ENCODE measurements around the gene EPHB6.

Gene EPHB6

DNA sequence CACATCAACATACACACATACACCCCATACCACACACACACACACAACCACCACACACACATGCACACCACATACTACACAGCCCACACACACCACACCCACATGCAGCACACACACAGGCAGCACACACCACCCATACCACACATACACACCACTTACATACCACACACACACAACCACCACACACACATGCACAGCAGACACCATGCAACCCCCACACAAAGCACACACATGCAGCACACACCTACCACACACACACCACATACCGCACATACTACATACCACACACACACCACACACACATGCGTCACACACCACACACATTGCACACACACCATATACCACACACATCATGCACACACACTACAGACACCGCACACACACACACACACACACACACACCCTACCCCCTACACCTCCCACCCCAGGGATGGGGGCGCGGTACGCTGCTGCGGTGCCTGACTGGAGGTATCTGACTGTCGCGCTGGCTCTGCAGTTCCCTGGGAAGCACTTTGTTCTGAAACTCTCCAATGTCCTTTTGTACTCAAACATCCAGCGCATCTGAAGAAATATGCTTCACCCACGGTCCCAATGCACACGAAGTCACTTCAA is 36.1 kb downstream of the EPHB6 start:
- Histone ChIP-seq H3K4me3 (ENCODE audit: low read length in 2 of 2) (no peak overlapping the region), H3K36me3 (ENCODE audit: control insufficient read depth in 2 of 2, insufficient read depth in 2 of 2, low read length in 2 of 2) (no peaks in the 10 kb centered on the region), H3K27ac (ENCODE audit: low read length) (no peak overlapping the region), H3K9me3 (ENCODE audit: control insufficient read depth in 2 of 2, low read length in 2 of 2) (no peaks in the 10 kb centered on the region), H3K9ac (ENCODE audit: low read length in 2 of 2) (no peak overlapping the region), H3K27me3 (ENCODE audit: control insufficient read depth in 1 of 2, insufficient read depth in 2 of 2, low read length in 2 of 2) (peaks cover 0 to 5% of the 10 kb centered on the region in 2 donors), H3K4me1 (ENCODE audit: control insufficient read depth, insufficient read depth, low read length) (no peaks in the 10 kb centered on the region)

DNA sequence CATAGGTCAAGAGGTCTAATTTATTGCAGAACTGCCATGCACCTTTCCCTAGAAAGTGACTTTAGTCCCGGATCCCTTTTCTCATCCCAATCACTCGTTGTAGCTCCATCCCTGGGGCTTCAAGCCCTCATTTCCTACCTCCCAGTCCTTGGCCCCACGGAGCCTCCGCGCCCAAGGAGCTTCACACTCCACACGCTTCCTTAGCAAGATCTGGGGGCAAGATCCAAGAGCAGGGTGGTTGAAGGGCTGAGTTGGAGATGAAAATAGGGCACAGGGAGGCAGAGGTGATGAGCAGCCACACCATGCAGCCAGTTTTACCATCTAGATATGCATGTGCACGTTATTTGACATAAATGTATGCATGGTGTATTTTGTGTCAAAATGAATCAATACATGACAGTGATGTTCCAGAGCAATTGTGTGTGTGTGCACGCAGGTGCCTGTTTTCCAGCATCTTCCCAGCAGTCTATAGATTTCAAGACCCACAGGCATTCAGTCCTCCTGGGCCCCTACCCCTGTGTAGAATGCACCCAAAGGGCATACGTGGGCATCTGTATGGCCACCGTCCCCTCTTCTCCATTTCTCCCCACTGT is 36.7 kb downstream of the EPHB6 start:
- Histone ChIP-seq H3K9me3 (ENCODE audit: control insufficient read depth in 2 of 2, low read length in 2 of 2) (no peaks in the 10 kb centered on the region), H3K4me3 (ENCODE audit: low read length in 2 of 2) (no peak overlapping the region), H3K9ac (ENCODE audit: low read length in 2 of 2) (no peak overlapping the region), H3K27me3 (ENCODE audit: control insufficient read depth in 1 of 2, insufficient read depth in 2 of 2, low read length in 2 of 2) (peaks cover 0 to 5% of the 10 kb centered on the region in 2 donors), H3K4me1 (ENCODE audit: control insufficient read depth, insufficient read depth, low read length) (no peaks in the 10 kb centered on the region), H3K27ac (ENCODE audit: low read length) (no peak overlapping the region), H3K36me3 (ENCODE audit: control insufficient read depth in 2 of 2, insufficient read depth in 2 of 2, low read length in 2 of 2) (no peaks in the 10 kb centered on the region)

DNA sequence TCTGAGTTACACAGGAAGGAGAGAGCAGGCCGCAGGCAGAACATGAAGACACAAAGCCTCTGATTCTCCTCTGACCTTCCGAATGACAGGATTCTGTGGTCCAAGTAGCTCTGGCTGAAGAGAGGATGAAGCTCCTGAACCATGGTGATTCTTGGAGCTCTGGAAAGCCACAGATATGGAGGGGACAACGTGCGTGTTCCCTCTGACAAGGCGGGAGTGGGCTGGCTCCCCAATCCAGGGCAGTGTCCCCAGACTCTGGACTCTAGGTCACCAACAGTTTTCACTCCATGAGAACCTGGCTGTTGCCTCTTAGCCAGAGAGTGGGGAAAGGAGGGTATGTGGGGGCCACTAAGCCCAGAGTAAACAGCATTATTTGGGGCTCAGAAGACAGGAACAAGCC is 38.1 kb downstream of the EPHB6 start:
- Histone ChIP-seq H3K27me3 (ENCODE audit: control insufficient read depth in 1 of 2, insufficient read depth in 2 of 2, low read length in 2 of 2) (peaks cover 0 to 6% of the 10 kb centered on the region in 2 donors), H3K4me1 (ENCODE audit: control insufficient read depth, insufficient read depth, low read length) (no peaks in the 10 kb centered on the region), H3K27ac (ENCODE audit: low read length) (no peak overlapping the region), H3K9ac (ENCODE audit: low read length in 2 of 2) (no peak overlapping the region), H3K4me3 (ENCODE audit: low read length in 2 of 2) (no peak overlapping the region), H3K36me3 (ENCODE audit: control insufficient read depth in 2 of 2, insufficient read depth in 2 of 2, low read length in 2 of 2) (no peaks in the 10 kb centered on the region), H3K9me3 (ENCODE audit: control insufficient read depth in 2 of 2, low read length in 2 of 2) (no peaks in the 10 kb centered on the region)

DNA sequence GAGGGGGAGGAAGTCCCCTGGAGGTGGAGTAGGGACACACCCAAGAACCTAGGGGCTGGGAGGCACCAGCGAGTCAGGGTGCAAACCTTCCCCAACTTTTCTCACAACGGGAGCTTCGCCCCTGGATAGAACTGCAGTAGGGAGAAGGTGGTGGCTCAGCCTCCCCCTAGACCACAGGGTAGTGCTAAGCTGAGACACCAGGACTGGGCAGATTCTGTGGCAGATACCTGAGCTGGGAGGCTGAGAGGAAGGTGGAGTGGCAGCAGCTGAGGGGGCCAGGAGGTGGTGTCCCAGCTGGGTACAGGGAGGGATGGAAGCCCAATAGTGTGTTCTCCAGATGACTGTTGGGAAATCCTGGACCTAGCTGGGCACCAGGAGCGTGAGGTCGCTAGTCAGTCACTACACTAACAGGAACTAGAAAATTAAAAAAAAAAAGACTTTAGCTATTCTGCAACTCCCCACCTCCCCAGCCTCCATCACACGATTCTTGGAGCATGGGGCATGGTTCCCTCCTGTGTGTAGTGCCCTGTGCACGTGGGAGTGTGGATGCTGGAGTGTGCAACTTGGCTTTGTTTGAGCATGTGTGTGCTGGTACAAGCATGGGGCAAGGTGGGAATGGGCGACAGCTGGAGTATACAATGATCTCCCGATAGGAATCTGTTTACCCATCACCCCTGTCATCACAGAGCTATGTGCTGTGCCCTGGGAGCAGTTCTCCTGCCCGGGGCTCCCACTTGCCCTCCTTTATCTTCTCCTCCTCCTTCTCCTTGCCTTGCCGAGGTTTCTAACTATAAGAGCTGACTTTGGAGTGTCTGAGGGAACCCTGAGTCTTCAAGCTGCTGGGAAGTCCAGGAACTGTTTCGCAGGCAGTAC is 39.5 kb downstream of the EPHB6 start:
- Histone ChIP-seq H3K36me3 (ENCODE audit: control insufficient read depth in 2 of 2, insufficient read depth in 2 of 2, low read length in 2 of 2) (no peaks in the 10 kb centered on the region), H3K27me3 (ENCODE audit: control insufficient read depth in 1 of 2, insufficient read depth in 2 of 2, low read length in 2 of 2) (peaks cover 0 to 10% of the 10 kb centered on the region in 2 donors), H3K4me3 (ENCODE audit: low read length in 2 of 2) (no peak overlapping the region), H3K9me3 (ENCODE audit: control insufficient read depth in 2 of 2, low read length in 2 of 2) (no peaks in the 10 kb centered on the region), H3K27ac (ENCODE audit: low read length) (no peak overlapping the region), H3K4me1 (ENCODE audit: control insufficient read depth, insufficient read depth, low read length) (no peaks in the 10 kb centered on the region), H3K9ac (ENCODE audit: low read length in 2 of 2) (no peak overlapping the region)

DNA sequence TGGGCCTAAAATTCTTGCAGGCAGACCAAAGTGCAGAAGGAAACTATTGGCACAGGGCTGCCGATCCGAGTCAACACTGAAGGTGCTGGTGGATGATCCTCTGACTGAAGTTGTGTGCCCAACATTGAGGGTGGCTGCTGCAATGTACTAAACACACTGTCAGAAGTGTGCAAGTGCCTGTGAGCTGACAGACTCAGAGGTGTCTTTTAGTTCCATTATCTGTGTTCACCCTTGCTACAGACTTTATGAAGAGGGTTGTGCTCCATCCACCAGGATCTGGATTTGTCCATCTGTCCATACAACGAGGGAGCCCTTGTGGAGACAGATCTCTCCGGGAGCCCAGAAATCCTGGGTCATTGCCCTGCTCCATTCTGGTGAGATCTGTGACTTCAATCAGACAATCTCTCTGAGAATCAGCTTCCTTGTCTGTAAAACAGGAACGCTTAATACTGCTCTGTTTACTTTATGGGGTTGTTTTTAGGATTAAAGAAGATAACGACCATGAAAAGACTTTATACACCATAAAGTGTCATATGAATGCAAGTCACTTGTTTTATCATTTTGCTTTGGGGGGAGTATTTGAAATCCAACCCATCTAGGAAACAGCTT is 40.2 kb downstream of the EPHB6 start:
- no peak overlapping the region for H3K9ac ChIP-seq (ENCODE audit: low read length in 2 of 2)
- H3K27me3 ChIP-seq (ENCODE audit: control insufficient read depth in 1 of 2, insufficient read depth in 2 of 2, low read length in 2 of 2), result peaks cover 0 to 7% of the 10 kb centered on the region in 2 donors
- no peaks in the 10 kb centered on the region for H3K36me3 ChIP-seq (ENCODE audit: control insufficient read depth in 2 of 2, insufficient read depth in 2 of 2, low read length in 2 of 2)
- no peaks in the 10 kb centered on the region for H3K4me1 ChIP-seq (ENCODE audit: control insufficient read depth, insufficient read depth, low read length)
- no peak overlapping the region for H3K4me3 ChIP-seq (ENCODE audit: low read length in 2 of 2)
- H3K27ac ChIP-seq (ENCODE audit: low read length), result no peak overlapping the region
- no peaks in the 10 kb centered on the region for H3K9me3 ChIP-seq (ENCODE audit: control insufficient read depth in 2 of 2, low read length in 2 of 2)

DNA sequence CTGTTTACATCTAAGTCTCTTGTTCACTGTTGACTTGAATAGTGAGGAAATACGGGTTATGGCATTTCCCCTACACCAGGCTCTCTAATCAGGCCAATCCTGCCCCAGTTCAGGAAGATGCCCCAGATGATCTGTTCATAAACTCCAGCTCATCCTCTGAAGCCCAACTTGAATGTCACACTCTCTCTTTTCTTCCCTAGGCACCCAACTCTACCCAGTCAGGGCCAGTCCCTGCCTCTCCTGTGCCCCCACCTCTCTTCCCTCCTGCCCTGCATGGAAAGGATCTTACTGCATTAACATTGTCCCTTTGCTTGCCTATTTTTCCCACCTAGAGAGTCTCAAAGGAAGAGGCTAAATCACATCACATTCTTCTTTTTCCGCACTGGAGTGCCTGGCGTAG is 41.3 kb downstream of the EPHB6 start:
- Histone ChIP-seq H3K36me3 (ENCODE audit: control insufficient read depth in 2 of 2, insufficient read depth in 2 of 2, low read length in 2 of 2) (no peaks in the 10 kb centered on the region), H3K27ac (ENCODE audit: low read length) (no peak overlapping the region), H3K27me3 (ENCODE audit: control insufficient read depth in 1 of 2, insufficient read depth in 2 of 2, low read length in 2 of 2) (peaks cover 0 to 5% of the 10 kb centered on the region in 2 donors), H3K4me1 (ENCODE audit: control insufficient read depth, insufficient read depth, low read length) (no peaks in the 10 kb centered on the region), H3K9ac (ENCODE audit: low read length in 2 of 2) (no peak overlapping the region), H3K4me3 (ENCODE audit: low read length in 2 of 2) (no peak overlapping the region), H3K9me3 (ENCODE audit: control insufficient read depth in 2 of 2, low read length in 2 of 2) (no peaks in the 10 kb centered on the region)

DNA sequence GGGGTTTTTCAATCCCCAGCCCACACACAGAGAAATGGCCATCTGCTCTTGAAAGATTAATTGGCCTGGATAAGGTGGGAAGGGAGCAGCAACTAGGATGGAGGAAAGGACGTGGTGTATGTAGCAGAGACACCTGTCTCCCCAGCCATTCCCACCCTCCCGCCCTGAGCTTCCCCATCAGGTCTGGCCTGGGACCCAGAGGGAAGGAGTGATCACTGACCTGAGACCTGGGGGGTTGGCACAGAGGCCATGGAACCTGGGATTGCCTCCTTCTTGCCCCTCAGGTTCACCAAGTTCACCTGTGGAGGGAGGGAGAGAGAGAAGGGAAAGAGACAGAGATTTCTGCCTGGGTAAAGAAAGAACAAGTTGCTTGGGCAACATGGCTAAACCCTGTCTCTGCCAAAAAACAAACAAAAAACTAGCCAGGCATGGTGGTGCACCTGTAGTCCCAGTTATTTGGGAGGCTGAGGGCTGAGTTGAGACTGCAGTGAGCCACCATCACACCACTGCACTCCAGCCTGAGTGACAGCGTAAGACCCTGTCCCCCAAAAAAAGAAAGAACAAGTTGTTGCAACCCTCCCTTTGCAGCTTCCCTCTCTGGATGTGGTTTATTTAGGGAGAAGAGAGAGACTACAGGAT is 42.0 kb downstream of the EPHB6 start:
- Histone ChIP-seq H3K4me3 (ENCODE audit: low read length in 2 of 2) (no peak overlapping the region), H3K9me3 (ENCODE audit: control insufficient read depth in 2 of 2, low read length in 2 of 2) (no peaks in the 10 kb centered on the region), H3K27ac (ENCODE audit: low read length) (no peak overlapping the region), H3K36me3 (ENCODE audit: control insufficient read depth in 2 of 2, insufficient read depth in 2 of 2, low read length in 2 of 2) (no peaks in the 10 kb centered on the region), H3K4me1 (ENCODE audit: control insufficient read depth, insufficient read depth, low read length) (no peaks in the 10 kb centered on the region), H3K9ac (ENCODE audit: low read length in 2 of 2) (no peak overlapping the region), H3K27me3 (ENCODE audit: control insufficient read depth in 1 of 2, insufficient read depth in 2 of 2, low read length in 2 of 2) (peaks cover 0 to 5% of the 10 kb centered on the region in 2 donors)

DNA sequence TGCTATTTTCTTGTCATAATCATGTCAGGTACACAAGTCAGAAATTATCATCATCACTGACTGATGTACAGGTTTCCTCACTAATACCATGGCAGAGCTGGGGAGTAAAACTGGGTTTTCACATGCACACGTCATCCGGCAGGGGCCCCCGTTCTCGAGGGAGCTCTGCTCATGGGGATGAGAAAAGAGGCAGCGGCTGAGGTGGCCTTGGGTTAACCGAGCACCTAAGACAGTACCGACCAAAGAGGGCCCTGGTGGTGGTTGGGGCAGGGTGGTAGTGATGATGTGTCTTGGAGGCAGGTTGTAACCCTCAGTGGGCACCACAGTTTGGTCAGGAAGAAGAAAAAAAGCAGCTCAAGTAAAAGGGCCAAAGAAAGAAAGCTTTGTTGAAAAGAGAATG is 42.8 kb downstream of the EPHB6 start:
- Histone ChIP-seq H3K4me3 (ENCODE audit: low read length in 2 of 2) (no peak overlapping the region), H3K9ac (ENCODE audit: low read length in 2 of 2) (no peak overlapping the region), H3K36me3 (ENCODE audit: control insufficient read depth in 2 of 2, insufficient read depth in 2 of 2, low read length in 2 of 2) (no peaks in the 10 kb centered on the region), H3K9me3 (ENCODE audit: control insufficient read depth in 2 of 2, low read length in 2 of 2) (no peaks in the 10 kb centered on the region), H3K4me1 (ENCODE audit: control insufficient read depth, insufficient read depth, low read length) (no peaks in the 10 kb centered on the region), H3K27me3 (ENCODE audit: control insufficient read depth in 1 of 2, insufficient read depth in 2 of 2, low read length in 2 of 2) (peaks cover 0 to 5% of the 10 kb centered on the region in 2 donors), H3K27ac (ENCODE audit: low read length) (no peak overlapping the region)

DNA sequence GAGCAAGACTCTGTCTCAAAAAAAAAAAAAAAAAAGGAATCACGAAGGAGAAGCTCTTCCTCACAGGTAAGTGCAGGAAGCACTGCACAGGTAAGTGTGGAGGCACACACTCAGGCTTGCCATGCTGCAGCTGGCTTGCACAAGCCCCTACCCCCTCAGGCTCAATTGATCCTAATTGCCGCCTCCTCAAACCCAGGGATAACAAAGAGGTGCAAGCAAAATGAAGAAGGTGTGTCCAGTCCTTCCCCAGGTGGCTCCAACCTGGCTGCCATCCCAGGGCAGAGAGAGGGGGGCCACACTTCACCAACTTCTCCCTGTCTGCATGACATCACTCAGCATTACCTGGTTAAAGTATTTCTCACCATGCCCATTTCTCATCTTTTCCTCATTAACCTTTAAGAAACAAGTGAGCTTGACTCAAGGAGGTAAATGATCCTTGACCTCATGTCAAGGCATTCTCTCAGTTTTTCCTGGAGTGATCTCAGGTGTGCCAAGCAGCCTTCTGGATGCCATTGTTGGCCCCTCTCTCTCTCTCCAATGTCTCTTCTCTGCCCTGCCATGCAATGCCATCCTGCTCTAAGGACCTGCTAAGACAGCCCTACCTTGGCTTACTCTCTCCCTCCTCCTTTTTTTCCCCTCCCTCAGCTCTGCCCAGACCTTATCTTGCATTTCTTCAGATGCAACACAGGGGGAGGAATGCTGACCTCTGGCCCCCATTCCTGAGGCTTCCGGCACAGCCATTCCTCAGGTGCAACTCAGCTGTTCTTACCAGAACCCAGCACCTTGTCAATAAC is 43.7 kb downstream of the EPHB6 start:
- H3K9ac ChIP-seq (ENCODE audit: low read length in 2 of 2), result no peak overlapping the region
- H3K4me1 ChIP-seq (ENCODE audit: control insufficient read depth, insufficient read depth, low read length), result no peaks in the 10 kb centered on the region
- H3K27ac ChIP-seq (ENCODE audit: low read length), result no peak overlapping the region

DNA sequence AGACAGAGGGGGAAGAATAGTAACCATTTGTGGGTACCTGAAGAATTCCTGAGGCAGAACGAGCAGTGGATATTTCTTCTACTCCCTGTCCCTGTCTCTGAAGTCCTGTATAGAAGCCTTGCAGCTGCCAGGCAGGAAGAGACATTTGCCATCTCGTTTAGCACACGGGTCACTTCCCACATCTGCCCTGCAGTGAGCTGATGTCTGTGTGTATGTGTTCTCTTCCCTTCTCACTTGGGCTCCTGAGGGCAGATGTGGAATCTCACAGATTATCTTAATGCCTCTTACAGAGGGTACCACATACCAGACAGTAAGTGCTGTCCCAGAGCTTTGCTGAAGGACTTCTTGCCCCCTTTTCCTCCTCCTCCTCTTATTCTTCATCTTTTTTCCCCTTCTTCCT is 44.8 kb downstream of the EPHB6 start:
- Histone ChIP-seq H3K27me3 (ENCODE audit: control insufficient read depth in 1 of 2, insufficient read depth in 2 of 2, low read length in 2 of 2) (peaks cover 0 to 5% of the 10 kb centered on the region in 2 donors), H3K27ac (ENCODE audit: low read length) (no peak overlapping the region), H3K9me3 (ENCODE audit: control insufficient read depth in 2 of 2, low read length in 2 of 2) (no peaks in the 10 kb centered on the region), H3K4me1 (ENCODE audit: control insufficient read depth, insufficient read depth, low read length) (no peaks in the 10 kb centered on the region), H3K9ac (ENCODE audit: low read length in 2 of 2) (no peak overlapping the region), H3K4me3 (ENCODE audit: low read length in 2 of 2) (no peak overlapping the region), H3K36me3 (ENCODE audit: control insufficient read depth in 2 of 2, insufficient read depth in 2 of 2, low read length in 2 of 2) (no peaks in the 10 kb centered on the region)

More for the DNA sequence above, 43.7 kb downstream of the EPHB6 start:
- Histone ChIP-seq H3K36me3 (ENCODE audit: control insufficient read depth in 2 of 2, insufficient read depth in 2 of 2, low read length in 2 of 2) (no peaks in the 10 kb centered on the region), H3K27me3 (ENCODE audit: control insufficient read depth in 1 of 2, insufficient read depth in 2 of 2, low read length in 2 of 2) (peaks cover 0 to 5% of the 10 kb centered on the region in 2 donors), H3K4me3 (ENCODE audit: low read length in 2 of 2) (no peak overlapping the region), H3K9me3 (ENCODE audit: control insufficient read depth in 2 of 2, low read length in 2 of 2) (no peaks in the 10 kb centered on the region)

Measured in stomach smooth muscle (tissue), 2 donors.